Stimulated activated CD4-positive, alpha-beta T cell treated with anti-CD3 and anti-CD28 coated beads, Interleukin-2, amount 100 ng/mL, for 48 hours (primary cell): Measurements from ENCODE around the gene CHRNA1.
"Not testable (repeated sequence)": the region's sequence is repeated elsewhere in the genome, so short reads cannot be mapped to it uniquely, and the experiment has no call there.

Source experiments
- DNase-seq, 2 donors: peaks; one replicate each; pipeline ENCODE4 v3.0.0-alpha.2; 2020

Gene CHRNA1

GRCh38 chr2:174711206-174711605, 53.1 kb downstream of the CHRNA1 start:
- DNase-seq: no peak

- not testable (repeated sequence) for DNase-seq
These were observed 54.8 kb downstream of the CHRNA1 start for GRCh38 chr2:174709416-174710004.

- no peak for DNase-seq
These were observed 55.6 kb downstream of the CHRNA1 start for GRCh38 chr2:174708713-174709112.

GRCh38 chr2:174705321-174705720, 59.0 kb downstream of the CHRNA1 start:
- no peak for DNase-seq

GRCh38 chr2:174704642-174705041, 59.6 kb downstream of the CHRNA1 start:
- DNase-seq: no peak

GRCh38 chr2:174704061-174704460, 60.2 kb downstream of the CHRNA1 start:
- no peak for DNase-seq

GRCh38 chr2:174703430-174703829, 60.8 kb downstream of the CHRNA1 start:
- no peak for DNase-seq

- no peak for DNase-seq
These were observed 61.7 kb downstream of the CHRNA1 start for GRCh38 chr2:174702541-174702940.

GRCh38 chr2:174699993-174700766, 64.1 kb downstream of the CHRNA1 start:
- DNase-seq: no peak
